ENCODE data around the gene TINCR.
A peak's percentile ranks its signal among the peaks of the same experiment; 100 is the strongest.

Gene TINCR

DNA sequence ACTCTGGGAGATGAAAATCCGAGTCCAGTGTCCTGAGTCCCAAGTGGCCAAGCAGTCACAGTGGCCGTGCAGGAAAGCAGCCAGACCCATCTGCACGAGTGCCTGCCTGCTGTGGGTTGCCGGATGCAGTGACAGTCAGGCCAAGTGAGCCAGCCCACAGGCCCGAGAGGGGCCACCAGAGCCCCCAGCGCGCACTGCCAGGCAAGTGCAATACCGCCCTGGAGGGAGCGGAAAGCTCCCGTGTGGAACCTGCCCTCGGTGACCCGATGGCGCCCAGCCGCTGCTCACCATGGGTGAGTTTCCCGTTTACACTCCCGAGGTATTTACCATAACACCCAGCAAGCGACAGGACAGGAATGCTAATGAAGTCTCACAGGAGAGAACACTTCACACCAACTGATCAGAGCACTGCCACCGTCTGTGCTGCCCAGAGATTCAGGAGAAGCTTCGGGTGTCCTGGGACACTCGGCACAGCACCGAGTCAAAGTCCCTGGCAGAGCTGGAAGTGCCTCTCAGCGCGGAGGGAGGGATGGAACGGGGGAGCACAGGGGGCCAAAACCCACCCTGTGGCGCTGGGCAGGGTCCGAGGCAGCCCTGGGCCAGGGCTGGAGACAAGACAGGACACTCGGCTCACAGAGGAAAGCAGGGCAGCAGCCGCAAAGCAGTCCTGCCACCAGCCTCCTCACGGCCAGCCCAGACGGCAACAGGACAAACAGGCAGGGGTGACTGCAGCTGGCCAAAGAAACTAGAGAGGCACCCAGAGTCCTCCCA is 21.3 kb upstream of the TINCR start:
- no peak for DNase-seq

DNA sequence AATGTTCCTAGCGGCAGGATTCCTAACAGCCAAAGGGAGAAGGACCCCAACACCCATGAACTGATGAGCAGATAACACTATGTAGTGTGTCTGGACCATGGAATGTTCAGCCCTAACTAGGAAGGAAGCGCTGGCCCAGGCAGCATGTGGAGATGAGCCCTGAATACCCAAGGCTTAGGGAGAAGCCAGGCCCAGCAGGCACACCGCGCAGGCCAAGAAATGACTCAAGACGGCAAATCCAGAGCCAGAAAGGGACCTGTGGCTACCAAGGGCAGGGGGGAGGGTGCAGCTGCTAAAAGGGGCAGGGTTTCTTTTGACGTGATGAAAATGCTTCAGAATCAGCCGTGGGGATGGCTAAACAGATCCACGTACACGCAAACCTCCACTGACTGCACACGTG is 20.7 kb upstream of the TINCR start:
- no peak for DNase-seq

DNA sequence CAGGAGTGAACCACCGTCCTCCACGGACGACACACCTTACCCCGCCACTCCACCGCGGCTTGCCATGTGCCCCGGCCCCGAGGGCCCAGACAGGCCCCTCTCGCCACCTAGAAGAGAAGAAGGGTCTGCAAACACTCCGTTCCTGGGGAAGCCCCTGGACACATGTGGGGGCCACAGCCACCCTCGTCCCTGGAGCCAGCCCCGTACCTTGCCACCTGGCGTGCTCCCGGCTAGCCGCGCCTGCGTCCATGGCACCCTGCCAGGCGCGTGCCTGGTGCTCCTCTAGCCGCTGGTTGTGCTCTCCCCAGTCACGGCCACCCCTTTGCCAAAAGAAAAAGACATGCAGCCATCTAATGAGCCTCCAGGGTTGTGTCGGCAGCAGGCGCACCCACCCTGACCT is 19.9 kb upstream of the TINCR start:
- no peak for DNase-seq

GRCh38 chr19:5587071-5587455 is 19.3 kb upstream of the TINCR start:
- no peak for DNase-seq

DNA sequence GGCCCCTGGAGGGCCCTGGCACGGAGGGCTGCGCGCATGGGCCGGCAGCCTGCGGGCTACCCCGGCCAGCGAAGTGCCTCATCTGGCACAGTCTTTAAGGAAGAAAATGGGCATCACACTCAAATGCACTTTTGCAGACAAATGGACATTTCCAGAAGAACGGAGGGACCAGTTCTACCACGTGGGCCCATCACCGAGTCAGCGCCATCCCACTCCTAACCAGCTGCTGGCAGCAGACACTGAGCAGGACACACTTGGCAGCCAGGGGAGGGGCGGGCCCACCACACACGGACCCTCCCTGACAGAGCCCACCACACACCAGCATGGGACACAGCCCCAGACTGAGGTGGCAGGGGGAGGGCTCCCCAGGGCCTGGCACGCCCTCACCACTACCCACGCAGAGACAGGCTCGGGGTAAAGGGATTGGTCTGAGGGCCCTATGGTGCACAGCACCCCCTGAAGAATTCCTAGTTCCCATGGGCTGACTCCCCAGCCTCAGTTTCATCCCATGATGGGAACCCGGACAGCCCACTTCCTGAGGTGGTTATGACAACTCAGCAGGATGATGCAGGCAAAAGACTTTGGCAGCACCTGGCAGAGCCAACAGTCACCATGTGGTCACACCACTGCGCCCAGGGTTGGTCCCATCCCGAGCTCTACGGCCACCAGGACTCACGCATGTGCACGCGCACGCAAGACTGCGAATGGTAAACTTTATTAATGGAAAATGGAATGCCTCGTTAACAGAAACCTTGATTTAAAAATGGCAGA is 18.7 kb upstream of the TINCR start:
- no peak for DNase-seq

DNA sequence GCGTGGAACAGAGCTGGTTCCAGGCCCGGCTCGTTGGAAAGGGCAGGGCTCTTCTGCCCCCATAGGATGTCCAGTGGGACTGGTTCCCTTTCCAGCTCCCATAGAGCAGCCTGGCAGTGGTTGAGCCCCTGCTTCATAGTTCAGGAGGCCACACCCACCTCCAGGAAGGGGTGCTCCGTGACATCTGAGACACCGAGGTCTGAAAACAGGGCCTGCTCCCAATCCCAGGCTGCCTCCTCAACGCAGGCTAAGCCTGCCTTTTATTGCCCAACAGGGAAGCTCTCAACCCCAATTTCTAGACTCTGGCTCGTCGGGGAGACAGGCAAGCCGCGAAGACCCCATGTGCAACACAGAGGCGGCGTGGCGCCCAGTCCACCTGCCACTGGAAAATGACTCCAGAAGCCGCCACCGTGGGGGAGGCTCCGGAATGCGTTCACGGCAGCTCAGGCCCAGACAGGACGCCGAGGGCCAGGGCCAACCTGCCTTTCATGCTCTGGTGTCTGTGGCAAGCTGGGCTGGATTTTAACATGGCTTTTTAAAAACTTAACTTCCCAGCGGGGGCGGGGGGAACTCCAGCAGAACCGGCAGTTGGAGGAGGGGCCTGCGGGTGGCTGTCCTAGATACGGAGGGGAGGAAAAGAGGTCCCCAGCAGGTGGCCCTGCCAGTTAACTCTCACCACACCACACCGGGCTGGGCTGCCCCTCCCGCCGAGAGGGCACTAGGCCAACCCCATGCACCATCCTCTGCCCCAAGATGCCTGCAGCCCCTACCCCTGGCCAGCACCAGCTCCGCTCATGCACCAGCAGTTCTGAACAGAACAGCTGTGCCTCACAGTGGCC is 17.9 kb upstream of the TINCR start:
- DNase-seq: no peak

DNA sequence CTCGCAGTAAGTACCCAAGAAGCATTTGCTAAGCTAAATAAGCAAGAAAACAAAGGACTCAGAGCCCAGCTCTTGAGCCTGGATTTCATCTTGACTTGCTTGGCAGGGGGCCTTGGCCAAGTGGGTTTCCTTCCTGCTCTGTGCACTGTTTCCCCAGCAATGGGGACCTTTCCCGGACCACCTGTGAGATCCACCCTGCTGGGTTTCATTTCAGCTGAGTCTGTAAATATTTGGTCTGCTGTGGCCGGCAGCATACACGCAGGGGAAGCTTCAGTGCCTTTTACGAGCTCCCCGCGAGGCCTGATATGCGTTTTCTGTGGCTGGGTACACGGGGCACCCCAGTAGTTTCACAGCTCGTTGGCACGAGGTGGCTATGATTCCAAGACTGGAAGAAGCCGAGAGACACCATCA is 12.4 kb upstream of the TINCR start:
- DNase-seq: no peak

DNA sequence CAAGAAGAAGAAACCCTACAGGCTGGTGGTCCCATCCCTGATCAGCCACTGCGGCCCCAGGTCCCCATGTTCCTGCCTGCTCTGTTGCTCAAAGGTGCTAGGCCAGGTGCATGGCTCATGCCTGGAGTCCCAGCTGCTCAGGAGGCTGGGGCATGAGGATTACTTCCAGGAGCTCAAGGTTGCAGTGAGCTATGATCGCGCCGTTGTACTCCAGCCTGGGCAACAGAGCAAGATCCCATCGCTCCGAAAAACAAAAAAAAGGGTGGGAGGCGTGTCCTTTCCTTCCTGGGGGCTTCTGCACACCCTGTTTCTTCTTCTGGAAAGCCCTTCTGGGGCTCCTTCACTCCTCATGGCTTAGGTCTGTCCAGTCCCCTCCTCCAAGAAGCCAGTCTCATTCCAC is 11.9 kb upstream of the TINCR start:
- no peak for DNase-seq

DNA sequence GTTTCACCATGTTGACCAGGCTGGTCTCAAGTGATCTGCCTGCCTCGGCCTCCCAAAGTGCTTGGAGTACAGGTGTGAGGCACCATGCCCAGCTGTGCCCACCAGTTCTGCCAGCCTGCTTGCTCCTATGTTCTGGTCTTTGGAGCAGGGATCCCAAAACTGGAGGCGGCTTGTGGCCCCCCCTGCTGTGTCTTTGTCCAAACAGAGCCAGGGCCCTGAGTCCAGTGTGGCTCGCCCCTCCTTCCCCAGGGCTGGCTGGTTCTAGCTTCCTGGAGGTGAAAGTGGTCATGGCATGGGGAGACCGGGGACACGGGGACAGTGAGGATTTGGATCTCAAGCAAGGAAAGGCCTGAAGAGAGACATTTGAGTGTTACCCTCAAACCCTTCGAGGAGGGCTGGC is 11.5 kb upstream of the TINCR start:
- DNase-seq: no peak

DNA sequence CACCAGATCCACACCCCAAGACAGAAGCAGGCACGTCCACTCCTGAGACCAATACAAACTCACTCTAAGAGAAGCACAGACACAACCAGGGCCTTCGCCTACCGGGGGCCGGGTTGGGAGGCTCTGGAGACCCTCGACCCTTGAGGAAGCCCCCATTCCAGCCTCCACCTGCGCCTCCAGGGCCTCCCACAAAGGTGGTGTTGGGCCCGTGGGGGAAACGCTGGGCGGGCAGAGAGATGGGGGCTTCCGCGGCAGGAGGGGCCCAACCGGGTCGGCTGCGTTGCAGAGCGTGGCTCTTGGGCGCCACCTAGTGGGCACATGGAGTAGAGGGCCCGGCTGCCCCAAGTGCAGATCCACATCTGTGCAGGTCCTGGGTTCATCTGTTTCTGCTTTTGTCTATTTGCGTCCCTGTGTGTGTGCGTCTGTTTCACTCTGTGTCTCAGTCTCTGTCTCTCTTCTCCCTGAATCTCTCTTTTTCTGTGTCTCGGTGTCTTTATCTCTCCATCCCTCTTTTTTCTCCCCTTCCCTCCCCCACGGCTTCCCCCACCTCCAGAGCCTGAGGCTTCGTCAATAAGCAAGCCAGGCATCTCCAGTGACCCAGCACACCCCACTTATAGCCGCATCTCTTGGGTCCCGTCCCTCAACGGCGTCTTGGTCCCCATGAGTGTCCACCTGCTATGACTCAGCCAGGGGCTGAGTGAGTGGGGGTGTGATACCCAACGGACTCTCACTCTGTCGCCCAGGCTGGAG is 10.5 kb upstream of the TINCR start:
- DNase-seq: peak; percentile 22

- no peak for DNase-seq
Measured at GRCh38 chr19:5575590-5575989, 7.8 kb upstream of the TINCR start.

DNA sequence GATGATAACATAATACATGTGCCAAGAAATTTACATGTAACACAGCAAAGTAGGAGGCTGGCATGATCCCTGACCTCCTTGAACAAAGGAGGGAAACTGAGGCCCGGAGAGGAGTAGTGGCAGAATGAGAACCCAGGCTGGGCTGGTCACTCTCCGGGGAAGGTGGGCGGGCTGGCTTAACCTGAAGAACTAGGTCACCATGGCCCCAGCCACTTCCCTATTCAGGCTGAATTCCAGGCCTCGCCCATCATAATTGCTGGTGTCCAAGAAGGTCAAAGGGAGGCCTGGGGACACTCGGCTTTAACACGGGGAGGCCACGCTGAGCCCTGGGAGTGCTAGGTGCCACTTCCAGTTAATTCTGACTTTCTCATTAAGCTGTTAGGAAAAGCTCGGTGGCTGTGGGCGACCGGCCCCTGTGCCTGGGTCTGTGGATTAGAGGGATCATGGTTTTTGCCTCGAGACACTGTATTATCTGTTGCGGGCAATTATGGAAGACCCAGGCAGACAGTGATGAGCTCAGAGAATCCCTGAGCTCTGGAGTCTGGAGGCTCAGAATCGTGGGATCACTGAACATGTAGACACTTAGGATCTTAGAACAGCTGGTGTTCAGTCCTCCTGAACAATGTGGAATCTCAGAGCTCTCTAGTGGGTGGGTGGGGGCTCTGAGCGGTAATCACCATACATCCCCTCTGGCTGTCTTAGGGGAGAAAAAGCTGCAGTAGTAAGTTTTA is 5.0 kb upstream of the TINCR start:
- no peak for DNase-seq

- no peak for DNase-seq
Measured at GRCh38 chr19:5571777-5572176, 4.0 kb upstream of the TINCR start.

DNA sequence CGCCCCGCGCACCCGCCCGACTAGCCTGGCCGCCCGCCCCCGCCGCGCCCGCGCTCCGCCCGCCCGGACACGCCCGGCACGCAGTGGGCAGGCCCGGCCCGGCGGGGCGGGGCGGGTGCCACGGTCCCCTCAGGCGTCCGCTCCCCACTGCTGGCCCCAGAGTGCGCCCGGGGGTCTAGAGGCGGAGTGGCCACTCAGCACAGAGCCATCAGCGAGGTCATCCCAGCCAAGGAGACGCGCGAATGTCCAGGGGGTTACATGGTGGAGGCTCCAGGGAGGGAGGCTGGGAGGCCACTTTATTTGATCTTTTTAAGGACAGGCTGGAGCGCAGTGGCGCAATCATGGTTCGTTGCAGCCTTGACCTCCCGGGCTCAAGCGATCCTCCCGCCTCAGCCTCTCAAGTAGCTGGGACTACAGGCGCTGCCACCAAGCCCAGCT is 236 bp upstream of the TINCR start:
- no peak for DNase-seq

GRCh38 chr19:5564930-5565329 is 2.8 kb downstream of the TINCR start:
- DNase-seq: no peak

- peak; percentile 52 for DNase-seq
Measured at GRCh38 chr19:5563935-5564612, 3.7 kb downstream of the TINCR start.

DNA sequence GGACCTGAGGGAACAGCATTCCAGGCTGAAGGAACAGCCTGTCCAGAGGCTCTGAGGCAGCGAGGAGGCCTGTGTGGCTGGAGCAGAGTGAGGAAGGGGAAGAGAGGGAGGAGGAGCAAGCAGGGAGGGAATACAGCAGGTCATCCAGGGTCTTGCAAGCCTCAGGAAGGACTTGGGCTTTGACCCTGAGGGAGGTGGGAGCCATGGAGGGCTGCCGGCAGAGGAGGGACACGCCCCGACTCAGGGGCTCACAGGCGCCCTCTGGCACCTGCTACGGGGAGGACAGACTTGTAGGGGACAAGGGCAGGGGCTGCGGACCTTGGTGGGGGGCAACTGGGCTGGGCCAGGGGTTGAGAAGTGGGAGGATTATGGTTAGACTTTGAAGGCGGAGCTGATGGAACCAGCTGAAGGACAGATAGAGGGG is 4.7 kb downstream of the TINCR start:
- DNase-seq: no peak

DNA sequence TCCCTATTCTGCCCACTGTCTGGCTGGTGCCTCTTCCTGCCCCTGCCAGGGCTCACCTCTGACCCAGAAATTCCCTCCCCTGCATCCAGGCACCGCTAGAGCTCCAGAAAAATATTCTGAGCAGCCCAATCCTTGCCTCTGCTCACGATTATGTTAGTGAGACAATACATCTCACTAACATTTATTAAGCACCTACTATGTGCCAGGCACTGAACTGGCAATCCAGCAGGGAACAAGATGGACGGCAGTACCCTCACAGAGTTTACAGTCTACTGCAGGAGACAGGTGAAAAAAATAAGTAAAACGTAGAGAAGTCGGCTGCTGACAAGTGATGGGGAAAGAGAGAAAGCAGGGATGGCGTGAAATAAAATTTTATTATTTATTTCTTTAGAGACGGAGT is 5.5 kb downstream of the TINCR start:
- no peak for DNase-seq

GRCh38 chr19:5561559-5561958 is 6.2 kb downstream of the TINCR start:
- DNase-seq: no peak

- DNase-seq: no peak
Measured at GRCh38 chr19:5560156-5560555, 7.6 kb downstream of the TINCR start.

DNA sequence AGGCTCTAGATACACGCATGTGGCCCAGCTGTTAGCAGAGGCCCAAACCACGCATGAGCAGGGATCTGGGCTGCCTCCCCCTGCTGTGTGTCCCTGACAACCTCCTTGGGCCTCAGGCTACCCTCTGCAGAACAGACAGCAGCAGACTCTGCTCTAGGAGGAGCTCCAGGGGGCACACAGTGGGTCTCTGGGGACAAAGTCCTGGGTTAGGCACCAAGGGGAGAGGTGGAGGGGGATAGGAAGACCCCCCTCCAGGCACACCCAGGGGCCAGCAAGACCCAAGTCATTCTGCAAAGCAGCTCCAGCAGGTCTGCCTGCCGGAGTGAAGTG is 8.0 kb downstream of the TINCR start:
- no peak for DNase-seq

Data from T1000 (cell line).